Measurements from ENCODE around the gene ANKRD24. TPM values are rescaled to one million over a fixed set of nuclear protein-coding genes. Genes with fewer than 3 reads are reported as not detected.

Gene ANKRD24
- total and polyA plus RNA-seq, 2 experiments from 2014 or later: 3.7 to 18.0 TPM

- H3K4me3 ChIP-seq: peak overlapping the region; percentile 50
- ATAC-seq (peak; percentile 96), DNase-seq (ENCODE audit: low spot score) (peak; percentile 90)
- no peaks in the 10 kb centered on the region for H3F3A ChIP-seq (replicated peaks; ENCODE audit: low read depth)
- TF ChIP-seq ZNF114 (CRISPR knock-in tag; IDR thresholded peaks at IDR 0.05): no peak
- peak; percentile 99 for TF ChIP-seq REST (IDR thresholded peaks at IDR 0.05; ENCODE audit: unreplicated experiment)
- Mint-ChIP-seq H3K27me3 (ENCODE audit: insufficient read depth, low read depth, poor library complexity) (peaks cover 19% of the 10 kb centered on the region), H3K4me1 (peaks cover 4% of the 10 kb centered on the region; the same call in 1 of the 3 replicates), H3K36me3 (ENCODE audit: low read depth) (no peaks in the 10 kb centered on the region), H3K4me3 (peak overlapping the region; percentile 36), H3K9me3 (no peaks in the 10 kb centered on the region), H3K27ac (no peak overlapping the region)
- no peaks in the 10 kb centered on the region for H3K4me1 ChIP-seq (ENCODE audit: insufficient read depth)
- no peak overlapping the region for H3K27ac ChIP-seq (ENCODE audit: low read depth)
- H4K20me1 ChIP-seq (replicated peaks; ENCODE audit: insufficient read depth): no peaks in the 10 kb centered on the region; the same call in 1 of the 2 replicates
- no peaks in the 10 kb centered on the region for H3K79me2 ChIP-seq (replicated peaks; ENCODE audit: insufficient read depth)
- H3K4me2 ChIP-seq: peak overlapping the region; percentile 84
- H3K36me3 ChIP-seq (ENCODE audit: insufficient read depth): no peaks in the 10 kb centered on the region
- H3K9me2 ChIP-seq (ENCODE audit: insufficient read depth): no peaks in the 10 kb centered on the region
- no peak overlapping the region for H2AFZ ChIP-seq
- H3K27me3 ChIP-seq (ENCODE audit: insufficient read depth): peaks cover 8% of the 10 kb centered on the region; the same call in 1 of the 2 replicates
These were observed 9.5 kb upstream of the ANKRD24 start for GRCh38 chr19:4172861-4173473.

- Histone ChIP-seq H3K27me3 (ENCODE audit: insufficient read depth) (peaks cover 8% of the 10 kb centered on the region; the same call in 1 of the 2 replicates), H3K9me2 (ENCODE audit: insufficient read depth) (no peaks in the 10 kb centered on the region), H3K27ac (ENCODE audit: low read depth) (no peak overlapping the region), H4K20me1 (replicated peaks; ENCODE audit: insufficient read depth) (no peaks in the 10 kb centered on the region; the same call in 1 of the 2 replicates), H3K79me2 (replicated peaks; ENCODE audit: insufficient read depth) (no peaks in the 10 kb centered on the region), H3K36me3 (ENCODE audit: insufficient read depth) (no peaks in the 10 kb centered on the region), H3F3A (replicated peaks; ENCODE audit: low read depth) (no peaks in the 10 kb centered on the region), H3K4me2 (peak overlapping the region; percentile 84), H2AFZ (no peak overlapping the region), H3K4me1 (ENCODE audit: insufficient read depth) (no peaks in the 10 kb centered on the region), H3K4me3 (peak overlapping the region; percentile 50)
- peaks cover 17% of the 10 kb centered on the region for H3K27me3 Mint-ChIP-seq (ENCODE audit: insufficient read depth, low read depth, poor library complexity)
- no peaks in the 10 kb centered on the region for H3K9me3 Mint-ChIP-seq
- no peaks in the 10 kb centered on the region for H3K36me3 Mint-ChIP-seq (ENCODE audit: low read depth)
- H3K4me3 Mint-ChIP-seq: no peak overlapping the region; the same call in 2 of the 3 replicates
- ATAC-seq (peak; percentile 17), DNase-seq (ENCODE audit: low spot score) (no peak)
- H3K27ac Mint-ChIP-seq: no peak overlapping the region
- peaks cover 4% of the 10 kb centered on the region; the same call in 1 of the 3 replicates for H3K4me1 Mint-ChIP-seq
- TF ChIP-seq ZNF462 (CRISPR knock-in tag; IDR thresholded peaks at IDR 0.05) (no peak), ETS1 (IDR thresholded peaks at IDR 0.05) (no peak), ZNF331 (CRISPR knock-in tag; IDR thresholded peaks at IDR 0.05; ENCODE audit: low read depth) (no peak), EZH2phosphoT487 (IDR thresholded peaks at IDR 0.05; ENCODE audit: unreplicated experiment) (no peak), ZNF114 (CRISPR knock-in tag; IDR thresholded peaks at IDR 0.05) (no peak)
These were observed 8.8 kb upstream of the ANKRD24 start for GRCh38 chr19:4173479-4174212.
